Activated gamma-delta T cell treated with Interleukin-2 at 50 U/mL for 16 hours (primary cell): Measurements from ENCODE around the gene FLNB.
A peak's percentile ranks its signal among the peaks of the same experiment; 100 is the strongest.

Source experiments
- DNase-seq: peaks from one replicate; pipeline ENCODE4 v3.0.0-alpha.2; 2020

Gene FLNB

GRCh38 chr3:58144478-58145325, 136.5 kb downstream of the FLNB start:
- no peak for DNase-seq

- DNase-seq, result no peak
Observed at GRCh38 chr3:58148049-58148448, 139.8 kb downstream of the FLNB start.

- DNase-seq, result no peak
Observed at GRCh38 chr3:58150130-58150809, 142.0 kb downstream of the FLNB start.

GRCh38 chr3:58150810-58151199, 142.6 kb downstream of the FLNB start:
- DNase-seq, result no peak

GRCh38 chr3:58151637-58152036, 143.4 kb downstream of the FLNB start:
- DNase-seq, result no peak

GRCh38 chr3:58152225-58153015, 144.2 kb downstream of the FLNB start:
- DNase-seq, result no peak

- no peak for DNase-seq
Observed at GRCh38 chr3:58153371-58153770, 145.1 kb downstream of the FLNB start.

GRCh38 chr3:58154626-58155449, 146.6 kb downstream of the FLNB start:
- DNase-seq, result no peak

GRCh38 chr3:58155838-58156237, 147.6 kb downstream of the FLNB start:
- DNase-seq, result no peak

GRCh38 chr3:58157700-58158099, 149.5 kb downstream of the FLNB start:
- no peak for DNase-seq

- no peak for DNase-seq
Observed at GRCh38 chr3:58158442-58159153, 150.4 kb downstream of the FLNB start.

- no peak for DNase-seq
Observed at GRCh38 chr3:58160399-58160798, 152.2 kb downstream of the FLNB start.

- DNase-seq, result no peak
Observed at GRCh38 chr3:58161435-58162398, 153.5 kb downstream of the FLNB start.

GRCh38 chr3:58163234-58163633, 155.0 kb downstream of the FLNB start:
- DNase-seq, result no peak

GRCh38 chr3:58164199-58164879, 156.1 kb downstream of the FLNB start:
- DNase-seq, result no peak

GRCh38 chr3:58164906-58165821, 156.9 kb downstream of the FLNB start:
- no peak for DNase-seq

- DNase-seq, result peak; percentile 40
Observed at GRCh38 chr3:58167431-58168351, 159.5 kb downstream of the FLNB start.

- DNase-seq, result no peak
Observed at GRCh38 chr3:58168498-58168897, 160.3 kb downstream of the FLNB start.
